ENCODE data around the gene NECAB3. TPM values are rescaled to one million over a fixed set of nuclear protein-coding genes. Genes with fewer than 3 reads are reported as not detected.

Gene NECAB3
- total and polyA plus RNA-seq, 3 experiments from 2014 or later = 2.7 to 20.6 (median 19.0) TPM

- CTCF ChIA-PET = interaction anchor here (1.7 kb wide), 1 partner anchor 43 kb away, joined by 6 read pairs; no protein-coding TSS in a partner anchor
- Histone ChIP-seq H3K27ac (ENCODE audit: low read depth, low read length) (no peak overlapping the region), H3K36me3 (ENCODE audit: insufficient read depth, low read length) (peaks cover 16% of the 10 kb centered on the region)
Measured at GRCh38 chr20:33624399-33624798, 49.8 kb downstream of the NECAB3 start.

GRCh38 chr20:33622705-33623365 lies 51.4 kb downstream of the NECAB3 start:
- Histone ChIP-seq H3K27ac (ENCODE audit: low read depth, low read length) (no peak overlapping the region), H3K27me3 (ENCODE audit: insufficient read depth, low read length, poor library complexity, severe bottlenecking) (no peaks in the 10 kb centered on the region), H3K9me3 (ENCODE audit: low read length) (no peaks in the 10 kb centered on the region), H3K4me3 (ENCODE audit: low read length) (no peak overlapping the region), H3K36me3 (ENCODE audit: insufficient read depth, low read length) (peaks cover 7% of the 10 kb centered on the region), H3K4me1 (ENCODE audit: insufficient read depth, low read length) (peaks cover 26% of the 10 kb centered on the region)
- peak overlapping the region in 7 of 8 donors; percentile 9 to 89 (median 50) for H3K27ac Mint-ChIP-seq
- no peaks in the 10 kb centered on the region for H3K27me3 Mint-ChIP-seq
- ChIA-PET POLR2A (no interaction called here), CTCF (no interaction called here)
- no peaks in the 10 kb centered on the region for H3K9me3 Mint-ChIP-seq
- no peak overlapping the region for H3K4me3 Mint-ChIP-seq
- no peak for DNase-seq
- peaks cover 38 to 60% (median 52%) of the 10 kb centered on the region in 3 donors for H3K4me1 Mint-ChIP-seq
- H3K36me3 Mint-ChIP-seq = peaks cover 15 to 77% (median 23%) of the 10 kb centered on the region in 3 donors

More at GRCh38 chr20:33624399-33624798, 49.8 kb downstream of the NECAB3 start:
- H3K9me3 ChIP-seq (ENCODE audit: low read length) = no peaks in the 10 kb centered on the region
- POLR2A ChIA-PET = interaction anchor here (0.5 to 1.0 kb wide), 5 partner anchors 13 to 134 kb away, joined by 3 to 4 read pairs (median 3); partner anchors contain the start of gene CBFA2T2
- Mint-ChIP-seq H3K27me3 (no peaks in the 10 kb centered on the region), H3K4me3 (peak overlapping the region; percentile 2 to 87 (median 69)), H3K27ac (peak overlapping the region; percentile 60 to 97 (median 90)), H3K9me3 (no peaks in the 10 kb centered on the region), H3K36me3 (peaks cover 28 to 82% (median 29%) of the 10 kb centered on the region in 3 donors), H3K4me1 (peaks cover 38 to 60% (median 52%) of the 10 kb centered on the region in 3 donors)
- H3K4me1 ChIP-seq (ENCODE audit: insufficient read depth, low read length) = peaks cover 26% of the 10 kb centered on the region
- peak in 1 of 5 donors; percentile 31 for DNase-seq
- H3K4me3 ChIP-seq (ENCODE audit: low read length) = peak overlapping the region; percentile 13
- H3K27me3 ChIP-seq (ENCODE audit: insufficient read depth, low read length, poor library complexity, severe bottlenecking) = no peaks in the 10 kb centered on the region

- Histone ChIP-seq H3K27ac (ENCODE audit: low read depth, low read length) (no peak overlapping the region), H3K36me3 (ENCODE audit: insufficient read depth, low read length) (peaks cover 7% of the 10 kb centered on the region), H3K27me3 (ENCODE audit: insufficient read depth, low read length, poor library complexity, severe bottlenecking) (no peaks in the 10 kb centered on the region), H3K4me3 (ENCODE audit: low read length) (no peak overlapping the region), H3K9me3 (ENCODE audit: low read length) (no peaks in the 10 kb centered on the region), H3K4me1 (ENCODE audit: insufficient read depth, low read length) (peaks cover 26% of the 10 kb centered on the region)
- no peak overlapping the region for H3K4me3 Mint-ChIP-seq
- ChIA-PET POLR2A (no interaction called here), CTCF (no interaction called here)
- no peaks in the 10 kb centered on the region for H3K9me3 Mint-ChIP-seq
- DNase-seq = no peak
- peaks cover 38 to 54% (median 52%) of the 10 kb centered on the region in 3 donors for H3K4me1 Mint-ChIP-seq
- peak overlapping the region in 4 of 8 donors; percentile 12 to 89 (median 36) for H3K27ac Mint-ChIP-seq
- peaks cover 14 to 73% (median 21%) of the 10 kb centered on the region in 3 donors for H3K36me3 Mint-ChIP-seq
- H3K27me3 Mint-ChIP-seq = no peaks in the 10 kb centered on the region
Measured at GRCh38 chr20:33621717-33622400, 52.4 kb downstream of the NECAB3 start.

GRCh38 chr20:33612001-33612400 lies 62.2 kb downstream of the NECAB3 start:
- ChIA-PET POLR2A (no interaction called here), CTCF (no interaction called here)
- H3K36me3 ChIP-seq (ENCODE audit: insufficient read depth, low read length) = peaks cover 37% of the 10 kb centered on the region
- no peak overlapping the region for H3K27ac ChIP-seq (ENCODE audit: low read depth, low read length)
- Mint-ChIP-seq H3K27me3 (no peaks in the 10 kb centered on the region), H3K9me3 (no peaks in the 10 kb centered on the region), H3K36me3 (peaks cover 0 to 80% (median 22%) of the 10 kb centered on the region in 3 donors), H3K4me3 (no peak overlapping the region), H3K27ac (no peak overlapping the region), H3K4me1 (peaks cover 0 to 5% (median 4%) of the 10 kb centered on the region in 3 donors)
- no peak overlapping the region for H3K4me3 ChIP-seq (ENCODE audit: low read length)
- no peaks in the 10 kb centered on the region for H3K4me1 ChIP-seq (ENCODE audit: insufficient read depth, low read length)
- H3K27me3 ChIP-seq (ENCODE audit: insufficient read depth, low read length, poor library complexity, severe bottlenecking) = no peaks in the 10 kb centered on the region
- H3K9me3 ChIP-seq (ENCODE audit: low read length) = no peaks in the 10 kb centered on the region
- no peak for DNase-seq

- peaks cover 0 to 4% (median 2%) of the 10 kb centered on the region in 3 donors for H3K4me1 Mint-ChIP-seq
- H3K4me1 ChIP-seq (ENCODE audit: insufficient read depth, low read length) = no peaks in the 10 kb centered on the region
- no peak overlapping the region for H3K4me3 ChIP-seq (ENCODE audit: low read length)
- no peak overlapping the region for H3K27ac ChIP-seq (ENCODE audit: low read depth, low read length)
- DNase-seq = no peak
- H3K27me3 Mint-ChIP-seq = no peaks in the 10 kb centered on the region
- H3K9me3 ChIP-seq (ENCODE audit: low read length) = no peaks in the 10 kb centered on the region
- no peaks in the 10 kb centered on the region for H3K9me3 Mint-ChIP-seq
- H3K27me3 ChIP-seq (ENCODE audit: insufficient read depth, low read length, poor library complexity, severe bottlenecking) = no peaks in the 10 kb centered on the region
- H3K36me3 ChIP-seq (ENCODE audit: insufficient read depth, low read length) = peaks cover 37% of the 10 kb centered on the region
- ChIA-PET CTCF (no interaction called here), POLR2A (no interaction called here)
- peak overlapping the region in 2 of 8 donors; percentile 10 to 46 for H3K27ac Mint-ChIP-seq
- no peak overlapping the region for H3K4me3 Mint-ChIP-seq
- peaks cover 4 to 83% (median 25%) of the 10 kb centered on the region in 3 donors for H3K36me3 Mint-ChIP-seq
Measured at GRCh38 chr20:33611106-33611505, 63.1 kb downstream of the NECAB3 start.

- ChIA-PET POLR2A (no interaction called here), CTCF (no interaction called here)
- H3K36me3 ChIP-seq (ENCODE audit: insufficient read depth, low read length) = peaks cover 30% of the 10 kb centered on the region
Measured at GRCh38 chr20:33609504-33609903, 64.7 kb downstream of the NECAB3 start.

More at GRCh38 chr20:33609504-33609903, 64.7 kb downstream of the NECAB3 start:
- no peak overlapping the region for H3K27ac ChIP-seq (ENCODE audit: low read depth, low read length)
- no peak overlapping the region for H3K4me3 Mint-ChIP-seq
- H3K9me3 Mint-ChIP-seq = no peaks in the 10 kb centered on the region
- no peaks in the 10 kb centered on the region for H3K9me3 ChIP-seq (ENCODE audit: low read length)
- peaks cover 4 to 71% (median 25%) of the 10 kb centered on the region in 3 donors for H3K36me3 Mint-ChIP-seq
- no peak for DNase-seq
- H3K4me1 Mint-ChIP-seq = peaks cover 0 to 7% (median 2%) of the 10 kb centered on the region in 3 donors
- H3K27ac Mint-ChIP-seq = peak overlapping the region in 2 of 8 donors; percentile 4 to 25
- no peaks in the 10 kb centered on the region for H3K4me1 ChIP-seq (ENCODE audit: insufficient read depth, low read length)
- no peaks in the 10 kb centered on the region for H3K27me3 Mint-ChIP-seq
- no peaks in the 10 kb centered on the region for H3K27me3 ChIP-seq (ENCODE audit: insufficient read depth, low read length, poor library complexity, severe bottlenecking)
- no peak overlapping the region for H3K4me3 ChIP-seq (ENCODE audit: low read length)

Other genes with a start within 250 kb of the NECAB3 start
- 1 to 10 TPM; 4.6 to 5.6 TPM for gene SNTA1, start 230.7 kb downstream of the NECAB3 start, total RNA-seq
- gene SNTA1, start 230.7 kb downstream of the NECAB3 start, polyA plus RNA-seq = 11.8 TPM
- gene CBFA2T2, start 184.3 kb downstream of the NECAB3 start, total RNA-seq = 10 to 100 TPM; 10.7 to 11.9 TPM
- 25.8 TPM for gene CBFA2T2, start 184.3 kb downstream of the NECAB3 start, polyA plus RNA-seq
- under 1 TPM; 0.16 to 0.24 TPM for gene C20orf144, start 12.1 kb downstream of the NECAB3 start, total RNA-seq
- not detected for gene C20orf144, start 12.1 kb downstream of the NECAB3 start, polyA plus RNA-seq
- gene ACTL10, start 7.5 kb downstream of the NECAB3 start, total RNA-seq = 1 to 10 TPM; 3.8 to 4.6 TPM
- gene ACTL10, start 7.5 kb downstream of the NECAB3 start, polyA plus RNA-seq = 6.6 TPM
- gene E2F1, start 12.0 kb upstream of the NECAB3 start, total RNA-seq = 10 to 100 TPM; 68.8 to 72.3 TPM
- gene E2F1, start 12.0 kb upstream of the NECAB3 start, polyA plus RNA-seq = 0.52 TPM
- 1 to 10 TPM; 8.4 to 9.1 TPM for gene PXMP4, start 45.9 kb upstream of the NECAB3 start, total RNA-seq
- 23.6 TPM for gene PXMP4, start 45.9 kb upstream of the NECAB3 start, polyA plus RNA-seq
- gene ZNF341, start 57.6 kb upstream of the NECAB3 start, total RNA-seq = 1 to 10 TPM; 4.5 to 5.0 TPM
- 2.6 TPM for gene ZNF341, start 57.6 kb upstream of the NECAB3 start, polyA plus RNA-seq
- 10 to 100 TPM; 78.3 to 79.9 TPM for gene CHMP4B, start 136.9 kb upstream of the NECAB3 start, total RNA-seq
- 5.7 TPM for gene CHMP4B, start 136.9 kb upstream of the NECAB3 start, polyA plus RNA-seq

All from CD8-positive, alpha-beta memory T cell (primary cell).